Kidney (tissue), 14 donors: ENCODE results near the gene PCBP4. TPM values are rescaled to one million over a fixed set of nuclear protein-coding genes. Genes with fewer than 3 reads are reported as not detected.

Experiments
- DNase-seq, 5 donors: peaks; one replicate each; pipeline ENCODE4 v3.0.0-alpha.2; 2013 to 2020
- FAIRE-seq: peaks from 2 replicates; lab custom pipeline; 2012; peaks lifted over from hg19 to GRCh38; lab: Jason Lieb, UNC
- H3K27ac ChIP-seq, 2 donors: one replicate each; pipeline ENCODE4 v1.7.0; 2013; ENCODE audit warnings: low read depth in 2 of 2, low read length in 2 of 2, inconsistent platforms in 1 of 2
- H3K27me3 ChIP-seq: one replicate; pipeline ENCODE4 v1.7.1; 2013; ENCODE audit warnings: low read length, inconsistent platforms; ENCODE audit not compliant: control insufficient read depth, insufficient read depth
- H3K36me3 ChIP-seq, 3 donors: one replicate each; pipeline versions ENCODE4 v1.7.0 to v1.7.1; 2013; ENCODE audit warnings: low read length in 3 of 3, control low read depth in 1 of 3, inconsistent platforms in 1 of 3; ENCODE audit not compliant: insufficient read depth in 3 of 3, control insufficient read depth in 2 of 3
- H3K4me1 ChIP-seq, 3 donors: one replicate each; pipeline versions ENCODE4 v1.7.0 to v1.7.1; 2013; ENCODE audit warnings: low read length in 3 of 3, inconsistent platforms in 1 of 3, low read depth in 1 of 3; ENCODE audit not compliant: control insufficient read depth in 2 of 3, insufficient read depth in 2 of 3
- H3K4me3 ChIP-seq, 3 donors: one replicate each; pipeline versions ENCODE4 v1.7.0 to v1.8.1; 2013; ENCODE audit warnings: low read length in 3 of 3, control low read depth in 1 of 3, inconsistent platforms in 1 of 3
- H3K9ac ChIP-seq, 3 donors: one replicate each; pipeline versions ENCODE4 v1.7.0 to v1.7.1; 2013; ENCODE audit warnings: low read length in 3 of 3, control low read depth in 1 of 3, inconsistent platforms in 1 of 3
- H3K9me3 ChIP-seq, 3 donors: one replicate each; pipeline versions ENCODE4 v1.7.0 to v1.7.1; 2013; ENCODE audit warnings: low read length in 3 of 3, control low read depth in 1 of 3, inconsistent platforms in 1 of 3; ENCODE audit not compliant: control insufficient read depth in 2 of 3, insufficient read depth in 1 of 3
- CTCF ChIP-seq: IDR thresholded peaks from 3 replicates; pipeline ENCODE4 v1.5.1; 2012; ENCODE audit warnings: mild to moderate bottlenecking, moderate library complexity, borderline replicate concordance; ENCODE audit not compliant: insufficient read depth; ENCODE audit errors: extremely low read depth
- intact Hi-C: fragments of 100-400 bp; cut with DNase I; formaldehyde crosslinking; loops from one replicate; pipeline ENCODE4 v1.11.1; 2022
- polyA plus RNA-seq: library from polyadenylated mRNA; stranded (reverse); fragments of 350-450 nt; fragmentation: Illumina TruSeq; extraction: RNeasy Lipid Tissue Mini Kit (QIAGEN cat#74804); gene quantifications from one replicate; pipeline ENCODE4 v1.2.3, GENCODE V29; 2014; ENCODE audit warnings: low read depth, low replicate concordance; ENCODE audit not compliant: insufficient read depth
- total RNA-seq: library from RNA; stranded (reverse); fragmentation: NEBNext Ultra II Directional; extraction: Animal tissue kit (Norgen Biotek cat#: 25700); gene quantifications from one replicate; pipeline ENCODE4 v1.2.1, GENCODE V29; 2021
- donor health status: control.
- donor health status: control.
- donor health status: control.
- donor health status: control.
- donor health status: control.
- donor health status: DM: yes; HTN: yes; CAD: no.
- donor health status: Normal renal cell carcinoma (clear cell type).

The PCBP4 gene
- total and polyA plus RNA-seq, 2 donors from 2014 or later, result 31.7 to 34.0 TPM

GRCh38 chr3:51962854-51963530 lies 4.3 kb downstream of the PCBP4 start:
- Histone ChIP-seq H3K9me3 (no peaks in the 10 kb centered on the region), H3K9ac (no peak overlapping the region), H3K4me1 (peaks cover 0 to 8% (median 0%) of the 10 kb centered on the region in 3 donors), H3K36me3 (no peaks in the 10 kb centered on the region), H3K4me3 (no peak overlapping the region), H3K27ac (no peak overlapping the region), H3K27me3 (no peaks in the 10 kb centered on the region)
- TF ChIP-seq CTCF, result no peak
- DNase-seq (no peak), FAIRE-seq (no peak)
- intact Hi-C loops, result no loop called here

GRCh38 chr3:51961602-51962569 lies 5.4 kb downstream of the PCBP4 start:
- no peak for FAIRE-seq
- TF ChIP-seq CTCF, result no peak
- Histone ChIP-seq H3K27me3 (no peaks in the 10 kb centered on the region), H3K4me1 (peaks cover 0 to 4% (median 0%) of the 10 kb centered on the region in 3 donors), H3K9ac (no peak overlapping the region), H3K9me3 (no peaks in the 10 kb centered on the region), H3K4me3 (no peak overlapping the region), H3K36me3 (no peaks in the 10 kb centered on the region), H3K27ac (no peak overlapping the region)
- no peak for DNase-seq
- intact Hi-C loops, result no loop called here

- TF ChIP-seq CTCF, result no peak
- FAIRE-seq (no peak), DNase-seq (no peak)
- Histone ChIP-seq H3K27me3 (no peaks in the 10 kb centered on the region), H3K4me3 (no peak overlapping the region), H3K36me3 (no peaks in the 10 kb centered on the region), H3K9me3 (no peaks in the 10 kb centered on the region), H3K9ac (no peak overlapping the region), H3K4me1 (peaks cover 0 to 5% (median 0%) of the 10 kb centered on the region in 3 donors), H3K27ac (no peak overlapping the region)
- intact Hi-C loops, result no loop called here
Observed at GRCh38 chr3:51961011-51961410, 6.2 kb downstream of the PCBP4 start.
